ENCODE results near the gene BLOC1S3. TPM values are rescaled to one million over a fixed set of nuclear protein-coding genes. Genes with fewer than 3 reads are reported as not detected.

The BLOC1S3 gene
- total and polyA plus RNA-seq, 2 of the 13 experiments (the other 11 are each of a cell fraction or from before 2014, with no cell fraction given), result 4.3 to 4.8 TPM

GRCh38 chr19:45140533-45140932 is 38.1 kb upstream of the BLOC1S3 start:
- WGBS (ENCODE audit: low lambda C conversion rate), result 98% methylated on average over 10 of the region's 11 CpGs
- no TSS peak for BruUV-seq (replicated peaks)
- Histone ChIP-seq H3K27ac (ENCODE audit: extremely low read length, insufficient read depth, low read length) (no peak overlapping the region), H3K4me3 (replicated peaks in 1 of 3; ENCODE audit: insufficient read depth in 1 of 3, low read depth in 2 of 3, low read length in 3 of 3) (no peak overlapping the region), H3K36me3 (replicated peaks in 1 of 2; ENCODE audit: control insufficient read depth in 1 of 2, insufficient read depth in 2 of 2, low read length in 2 of 2) (peaks cover 9 to 10% of the 10 kb centered on the region in 2 experiments; a peak in 3 of 5 replicates), H3K9me3 (ENCODE audit: low read length) (no peaks in the 10 kb centered on the region), H4K20me1 (ENCODE audit: insufficient read depth, low read length) (no peaks in the 10 kb centered on the region), H3K27me3 (ENCODE audit: control insufficient read depth in 1 of 2, insufficient read depth in 2 of 2, low read length in 2 of 2) (no peaks in the 10 kb centered on the region), H3K4me2 (ENCODE audit: low read depth, low read length) (no peak overlapping the region), H3K79me2 (ENCODE audit: insufficient read depth, low read length) (peaks cover 13% of the 10 kb centered on the region), H3K9ac (ENCODE audit: insufficient read depth, low read depth, low read length) (no peak overlapping the region), H2AFZ (ENCODE audit: low read length) (no peak overlapping the region), H3K4me1 (ENCODE audit: insufficient read depth, low read length) (peaks cover 26% of the 10 kb centered on the region)
- in situ Hi-C loops (cut with HindIII; ENCODE audit: extremely low pct_ligation_motif_present, low pct_unique_long_range_greater_than_20kb), result no loop called here
- no peak for TF ChIP-seq GTF3A (CRISPR knock-in tag; conservative IDR thresholded peaks at IDR 0.05)
- no peak for TF ChIP-seq POLR2AphosphoS2 (IDR thresholded peaks at IDR 0.05; ENCODE audit: low read depth, low read length)
- TF ChIP-seq DPF2 (CRISPR knock-in tag; IDR thresholded peaks at IDR 0.05; ENCODE audit: borderline replicate concordance, low read depth), result no peak
- TF ChIP-seq U2AF2 (IDR thresholded peaks at IDR 0.05; ENCODE audit: low read depth, low read length), result no peak
- TF ChIP-seq CREM (IDR thresholded peaks at IDR 0.05), result no peak
- no peak for TF ChIP-seq CREM (CRISPR knock-in tag; IDR thresholded peaks at IDR 0.05)
- no peak for TF ChIP-seq SP4 (CRISPR knock-in tag; IDR thresholded peaks at IDR 0.05)
- intact Hi-C loops (cut with micrococcal nuclease; ENCODE audit: unreplicated experiment), result no loop called here
- no peak for DNase-seq (ENCODE audit: low spot score)
- ATAC-seq, result no peak
- ChIA-PET CTCF (ENCODE audit: low intra/inter-chr PET ratio, low total read pairs) (no interaction called here), POLR2A (no interaction called here)
- no peak for FAIRE-seq

- H3K9ac ChIP-seq (ENCODE audit: insufficient read depth, low read depth, low read length), result no peak overlapping the region
- no peak for FAIRE-seq
- in situ Hi-C loops (cut with HindIII; ENCODE audit: extremely low pct_ligation_motif_present, low pct_unique_long_range_greater_than_20kb) (no loop called here), intact Hi-C loops (cut with micrococcal nuclease; ENCODE audit: unreplicated experiment) (no loop called here)
- no peak overlapping the region for H3K4me2 ChIP-seq (ENCODE audit: low read depth, low read length)
- no peaks in the 10 kb centered on the region for H3K27me3 ChIP-seq (ENCODE audit: control insufficient read depth in 1 of 2, insufficient read depth in 2 of 2, low read length in 2 of 2)
- WGBS (ENCODE audit: low lambda C conversion rate), result 94% methylated on average over 8 of the region's 28 CpGs
- peaks cover 9 to 10% of the 10 kb centered on the region in 2 experiments; a peak in 3 of 5 replicates for H3K36me3 ChIP-seq (replicated peaks in 1 of 2; ENCODE audit: control insufficient read depth in 1 of 2, insufficient read depth in 2 of 2, low read length in 2 of 2)
- H3K4me1 ChIP-seq (ENCODE audit: insufficient read depth, low read length), result peaks cover 18% of the 10 kb centered on the region
- no peak overlapping the region for H3K27ac ChIP-seq (ENCODE audit: extremely low read length, insufficient read depth, low read length)
- no peak overlapping the region for H3K4me3 ChIP-seq (replicated peaks in 1 of 3; ENCODE audit: insufficient read depth in 1 of 3, low read depth in 2 of 3, low read length in 3 of 3)
- POLR2A ChIA-PET, result no interaction called here
- H3K9me3 ChIP-seq (ENCODE audit: low read length), result no peaks in the 10 kb centered on the region
- ATAC-seq, result no peak
- no peak overlapping the region for H2AFZ ChIP-seq (ENCODE audit: low read length)
- H3K79me2 ChIP-seq (ENCODE audit: insufficient read depth, low read length), result peaks cover 9% of the 10 kb centered on the region
- CTCF ChIA-PET (ENCODE audit: low intra/inter-chr PET ratio, low total read pairs), result no interaction called here
- DNase-seq (ENCODE audit: low spot score), result no peak
- BruUV-seq (replicated peaks), result no TSS peak
- no peaks in the 10 kb centered on the region for H4K20me1 ChIP-seq (ENCODE audit: insufficient read depth, low read length)
- no peak for TF ChIP-seq ZNF296 (CRISPR knock-in tag; conservative IDR thresholded peaks at IDR 0.05)
- TF ChIP-seq MXD4 (CRISPR knock-in tag; IDR thresholded peaks at IDR 0.05), result no peak
- TF ChIP-seq HOXD1 (CRISPR knock-in tag; IDR thresholded peaks at IDR 0.05), result no peak
- TF ChIP-seq EHMT2 (IDR thresholded peaks at IDR 0.05; ENCODE audit: borderline replicate concordance, low read depth, low read length), result no peak
- no peak for TF ChIP-seq MYNN (CRISPR knock-in tag; IDR thresholded peaks at IDR 0.05; ENCODE audit: low read depth)
- TF ChIP-seq CC2D1A (CRISPR knock-in tag; IDR thresholded peaks at IDR 0.05), result no peak
- TF ChIP-seq NFKBIZ (CRISPR knock-in tag; IDR thresholded peaks at IDR 0.05), result no peak
- no peak for TF ChIP-seq ZNF720 (CRISPR knock-in tag; IDR thresholded peaks at IDR 0.05)
- no peak for TF ChIP-seq ARID5B (CRISPR knock-in tag; IDR thresholded peaks at IDR 0.05)
Measured at GRCh38 chr19:45141203-45141900, 37.2 kb upstream of the BLOC1S3 start.

All from HepG2 (cell line).